ENCODE data around the gene OTOGL.
A peak's percentile ranks its signal among the peaks of the same experiment; 100 is the strongest.

The OTOGL gene

DNA sequence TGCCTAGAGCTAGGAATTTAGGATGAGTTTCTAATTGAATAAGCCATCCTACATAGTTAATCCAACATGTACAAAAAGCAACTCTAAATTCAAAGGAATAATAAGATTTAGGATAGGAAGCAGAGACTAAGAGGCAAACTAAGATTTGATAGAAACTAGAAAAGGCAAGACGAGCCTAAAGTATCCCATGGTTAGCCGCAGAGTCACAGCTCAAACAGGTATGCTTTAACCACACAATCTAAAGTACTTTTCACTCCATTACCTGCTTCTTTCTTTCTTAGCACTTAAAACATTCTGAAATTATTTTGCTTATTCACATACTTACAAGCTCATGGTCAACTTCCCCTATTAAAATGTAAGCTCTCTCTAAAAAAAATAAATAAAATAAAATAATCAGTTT lies 51.8 kb downstream of the OTOGL start:
- Histone ChIP-seq H3K27me3 (replicated peaks; ENCODE audit: insufficient read depth, low read length) (no peaks in the 10 kb centered on the region), H3F3A (ENCODE audit: insufficient read depth, low read length) (peaks cover 4% of the 10 kb centered on the region), H3K27ac (ENCODE audit: low read length) (peak overlapping the region; percentile 46; the same call in 1 of the 2 replicates), H3K36me3 (replicated peaks; ENCODE audit: insufficient read depth, low read length) (no peaks in the 10 kb centered on the region), H3K4me2 (ENCODE audit: low read depth, low read length) (peak overlapping the region; percentile 6; the same call in 1 of the 2 replicates), H3K9me2 (replicated peaks; ENCODE audit: insufficient read depth, low read length) (no peaks in the 10 kb centered on the region), H3K9ac (ENCODE audit: low read length) (no peak overlapping the region), H4K20me1 (ENCODE audit: insufficient read depth, low read length) (no peaks in the 10 kb centered on the region), H3K9me3 (replicated peaks; ENCODE audit: insufficient read depth, low read length) (no peaks in the 10 kb centered on the region), H2AFZ (ENCODE audit: low read length) (no peak overlapping the region), H3K79me2 (ENCODE audit: low read length) (no peaks in the 10 kb centered on the region), H3K4me1 (ENCODE audit: low read length) (peaks cover 28% of the 10 kb centered on the region), H3K4me3 (ENCODE audit: low read length) (no peak overlapping the region)
- no peak for DNase-seq
- TF ChIP-seq EZH2 (optimal IDR thresholded peaks at IDR 0.05; ENCODE audit: low read depth, low read length): no peak

DNA sequence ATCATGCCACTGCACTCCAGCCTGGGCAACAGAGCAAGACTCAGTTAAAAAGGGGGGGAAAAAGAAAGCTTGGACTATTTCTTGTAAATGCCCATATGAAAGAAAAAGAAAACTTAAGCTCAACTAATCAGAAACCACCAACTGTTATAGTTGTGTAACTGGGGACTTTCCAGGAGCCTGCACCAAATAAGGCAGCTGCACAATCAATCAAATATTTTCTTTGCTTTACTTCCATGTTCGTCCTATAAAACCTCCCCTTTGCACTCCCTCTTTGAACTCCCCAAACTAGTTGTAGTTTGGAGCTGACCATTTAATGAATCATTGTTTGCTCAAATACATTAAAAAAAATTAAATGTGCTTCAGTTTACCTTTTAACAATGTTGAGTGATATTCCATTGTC lies 54.9 kb downstream of the OTOGL start:
- Histone ChIP-seq H3K9me2 (replicated peaks; ENCODE audit: insufficient read depth, low read length) (no peaks in the 10 kb centered on the region), H3K4me3 (ENCODE audit: low read length) (no peak overlapping the region), H4K20me1 (ENCODE audit: insufficient read depth, low read length) (no peaks in the 10 kb centered on the region), H3K27ac (ENCODE audit: low read length) (peak overlapping the region; percentile 55; the same call in 1 of the 2 replicates), H3K79me2 (ENCODE audit: low read length) (no peaks in the 10 kb centered on the region), H3K9me3 (replicated peaks; ENCODE audit: insufficient read depth, low read length) (no peaks in the 10 kb centered on the region), H2AFZ (ENCODE audit: low read length) (no peak overlapping the region), H3K9ac (ENCODE audit: low read length) (no peak overlapping the region), H3K27me3 (replicated peaks; ENCODE audit: insufficient read depth, low read length) (no peaks in the 10 kb centered on the region), H3F3A (ENCODE audit: insufficient read depth, low read length) (peaks cover 4% of the 10 kb centered on the region), H3K36me3 (replicated peaks; ENCODE audit: insufficient read depth, low read length) (no peaks in the 10 kb centered on the region), H3K4me1 (ENCODE audit: low read length) (peaks cover 28% of the 10 kb centered on the region), H3K4me2 (ENCODE audit: low read depth, low read length) (peak overlapping the region; percentile 38)
- DNase-seq: peak; percentile 54
- TF ChIP-seq CTCF (IDR thresholded peaks at IDR 0.05; ENCODE audit: low read length) (no peak), EZH2 (optimal IDR thresholded peaks at IDR 0.05; ENCODE audit: low read depth, low read length) (no peak), EZH2phosphoT487 (IDR thresholded peaks at IDR 0.05; ENCODE audit: low read length) (no peak)

DNA sequence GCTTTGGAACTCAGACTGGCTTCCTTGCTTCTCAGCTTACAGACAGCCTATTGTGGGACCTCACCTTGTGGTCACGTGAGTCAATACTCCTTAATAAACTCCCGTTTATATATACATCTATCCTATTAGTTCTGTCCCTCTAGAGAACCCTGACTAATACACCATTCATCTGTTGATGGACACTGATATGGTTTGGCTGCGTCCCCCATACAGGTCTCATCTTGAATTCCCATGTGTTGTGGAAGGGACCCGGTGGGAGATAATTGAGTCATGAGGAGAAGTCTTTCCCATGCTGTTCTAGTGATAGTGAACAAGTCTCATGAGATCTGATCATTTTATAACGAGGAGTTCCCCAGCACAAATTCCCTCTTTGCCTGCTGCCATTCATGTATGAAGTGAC lies 57.0 kb downstream of the OTOGL start:
- no peaks in the 10 kb centered on the region for H3K9me3 ChIP-seq (replicated peaks; ENCODE audit: insufficient read depth, low read length)
- H4K20me1 ChIP-seq (ENCODE audit: insufficient read depth, low read length): no peaks in the 10 kb centered on the region
- no peak for TF ChIP-seq EZH2 (optimal IDR thresholded peaks at IDR 0.05; ENCODE audit: low read depth, low read length)
- no peak for TF ChIP-seq CTCF (IDR thresholded peaks at IDR 0.05; ENCODE audit: low read length)
- TF ChIP-seq EZH2phosphoT487 (IDR thresholded peaks at IDR 0.05; ENCODE audit: low read length): no peak
- no peak overlapping the region for H3K27ac ChIP-seq (ENCODE audit: low read length)
- H3K4me2 ChIP-seq (ENCODE audit: low read depth, low read length): no peak overlapping the region
- H3K36me3 ChIP-seq (replicated peaks; ENCODE audit: insufficient read depth, low read length): no peaks in the 10 kb centered on the region
- no peak for DNase-seq
- no peaks in the 10 kb centered on the region for H3K27me3 ChIP-seq (replicated peaks; ENCODE audit: insufficient read depth, low read length)
- no peak overlapping the region for H3K9ac ChIP-seq (ENCODE audit: low read length)
- H3K4me3 ChIP-seq (ENCODE audit: low read length): no peak overlapping the region
- peaks cover 25% of the 10 kb centered on the region for H3K4me1 ChIP-seq (ENCODE audit: low read length)
- no peak overlapping the region for H2AFZ ChIP-seq (ENCODE audit: low read length)
- no peaks in the 10 kb centered on the region for H3K79me2 ChIP-seq (ENCODE audit: low read length)
- H3K9me2 ChIP-seq (replicated peaks; ENCODE audit: insufficient read depth, low read length): no peaks in the 10 kb centered on the region
- H3F3A ChIP-seq (ENCODE audit: insufficient read depth, low read length): peaks cover 4% of the 10 kb centered on the region

- Histone ChIP-seq H3F3A (ENCODE audit: insufficient read depth, low read length) (peaks cover 4% of the 10 kb centered on the region; the same call in 1 of the 2 replicates), H3K4me3 (ENCODE audit: low read length) (no peak overlapping the region), H4K20me1 (ENCODE audit: insufficient read depth, low read length) (no peaks in the 10 kb centered on the region), H3K9ac (ENCODE audit: low read length) (no peak overlapping the region), H3K9me2 (replicated peaks; ENCODE audit: insufficient read depth, low read length) (no peaks in the 10 kb centered on the region), H3K4me1 (ENCODE audit: low read length) (peaks cover 29% of the 10 kb centered on the region), H3K36me3 (replicated peaks; ENCODE audit: insufficient read depth, low read length) (no peaks in the 10 kb centered on the region), H3K79me2 (ENCODE audit: low read length) (no peaks in the 10 kb centered on the region), H3K4me2 (ENCODE audit: low read depth, low read length) (no peak overlapping the region), H2AFZ (ENCODE audit: low read length) (no peak overlapping the region), H3K27me3 (replicated peaks; ENCODE audit: insufficient read depth, low read length) (no peaks in the 10 kb centered on the region), H3K27ac (ENCODE audit: low read length) (no peak overlapping the region), H3K9me3 (replicated peaks; ENCODE audit: insufficient read depth, low read length) (no peaks in the 10 kb centered on the region)
- DNase-seq: no peak
- TF ChIP-seq CTCF (IDR thresholded peaks at IDR 0.05; ENCODE audit: low read length) (no peak), EZH2phosphoT487 (IDR thresholded peaks at IDR 0.05; ENCODE audit: low read length) (no peak), EZH2 (optimal IDR thresholded peaks at IDR 0.05; ENCODE audit: low read depth, low read length) (no peak)
These were observed 58.3 kb downstream of the OTOGL start for GRCh38 chr12:80157645-80158044.

All from MM.1S (cell line).